HL-60 (cell line): ENCODE measurements around the gene PAQR4.

ENCODE experiments used
- CTCF ChIP-seq: IDR thresholded peaks from one replicate; pipeline ENCODE4 v1.5.1; 2011; ENCODE audit warnings: low read length, control low read depth, inconsistent platforms; ENCODE audit not compliant: insufficient read depth
- POLR2AphosphoS5 ChIP-seq: IDR thresholded peaks from 2 replicates; pipeline ENCODE4 v1.6.1; 2012; ENCODE audit warnings: low read depth

- TF ChIP-seq POLR2AphosphoS5 (no peak), CTCF (no peak)
Measured at GRCh38 chr16:2987286-2987685, 18.1 kb downstream of the PAQR4 start.
